Kidney capillary endothelial cell (primary cell): ENCODE results near the gene C17orf107.
"Not testable (repeated sequence)": the region's sequence is repeated elsewhere in the genome, so short reads cannot be mapped to it uniquely, and the experiment has no call there.

Source experiments
- DNase-seq: peaks from one replicate; pipeline ENCODE4 v3.0.0-alpha.2; 2018; ENCODE audit warnings: low spot score

C17orf107 gene

DNA sequence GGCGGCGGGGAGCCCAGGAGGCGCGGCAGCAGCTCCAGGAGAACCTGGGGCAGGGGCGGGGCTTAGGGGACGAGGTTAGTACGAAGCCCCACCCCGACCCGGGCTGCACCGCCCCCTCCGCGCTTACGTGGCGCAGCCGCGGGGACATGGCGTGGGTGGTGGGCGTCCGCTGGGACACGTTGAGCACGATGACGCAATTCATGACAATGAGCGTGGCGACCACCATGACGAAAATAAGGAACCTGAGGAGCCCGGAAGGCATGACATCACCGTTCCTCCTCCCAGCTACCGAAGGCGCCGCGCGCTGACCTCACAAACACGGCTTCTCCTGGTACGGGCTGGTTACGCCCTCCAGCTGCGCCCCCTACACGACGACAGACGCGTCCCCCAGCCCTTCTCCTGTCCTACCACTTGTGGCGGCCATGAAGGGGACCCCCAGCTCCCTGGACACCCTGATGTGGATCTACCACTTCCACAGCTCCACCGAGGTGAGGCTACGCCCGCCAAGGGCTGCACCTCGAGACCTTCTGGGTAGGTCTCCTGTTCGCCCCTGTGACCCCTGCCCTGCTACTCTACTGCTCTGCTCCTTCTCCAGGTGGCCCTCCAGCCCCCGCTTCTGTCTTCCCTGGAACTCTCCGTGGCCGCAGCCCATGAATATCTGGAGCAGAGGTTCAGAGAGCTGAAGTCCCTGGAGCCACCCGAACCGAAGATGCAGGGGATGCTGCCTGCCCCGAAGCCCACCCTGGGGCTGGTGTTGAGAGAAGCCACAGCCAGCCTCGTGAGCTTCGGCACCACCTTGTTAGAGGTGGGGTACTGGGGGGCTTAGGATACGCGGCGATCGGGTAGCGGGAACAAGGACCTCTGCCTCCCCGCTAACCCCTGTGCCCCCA is at the start of gene C17orf107:
TSS of gene C17orf107 (plus strand) at position 196 of the 890 bp plus-strand sequence. CDS start at position 423, 227 bp downstream.
- DNase-seq = peak; percentile 68

DNA sequence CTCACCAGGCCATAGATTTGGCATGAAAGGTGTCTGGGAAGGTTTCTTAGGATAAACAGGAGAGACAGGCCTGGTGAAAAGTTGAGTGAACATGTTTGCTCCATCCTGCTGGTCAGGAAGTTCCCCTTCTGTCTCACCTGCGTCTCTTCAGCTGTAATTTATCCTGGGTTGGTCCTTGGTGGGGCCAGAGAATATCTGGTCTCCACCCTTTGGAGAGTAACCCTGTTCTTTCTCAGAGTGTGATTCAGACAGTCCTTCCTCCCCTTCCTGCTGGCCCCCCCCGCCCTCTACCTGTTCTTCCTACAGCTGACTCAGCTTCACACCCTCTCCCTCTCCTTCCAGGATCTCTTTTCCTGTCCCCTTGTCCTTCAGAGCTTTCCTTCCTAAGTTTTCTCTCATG is 49.1 kb upstream of the C17orf107 start:
- DNase-seq = no peak

DNA sequence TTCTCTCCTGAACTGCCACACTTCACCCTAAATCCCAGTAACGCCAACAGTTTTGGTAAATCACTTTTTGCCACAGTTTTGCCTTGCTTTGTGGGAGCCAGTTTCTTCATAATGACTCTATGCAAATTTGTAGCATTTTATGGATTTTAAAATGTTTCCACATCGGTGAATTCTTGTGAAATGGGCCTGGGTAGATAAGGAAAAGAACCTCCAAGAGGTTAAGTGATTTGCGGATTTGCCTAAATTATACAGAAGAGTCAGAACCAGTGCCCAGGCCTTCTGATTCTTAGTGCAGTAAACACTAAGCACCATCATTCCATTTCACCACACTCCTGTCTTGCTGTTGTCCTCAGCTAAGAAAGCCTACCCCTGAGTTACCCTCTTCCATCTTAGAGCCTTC is 48.3 kb upstream of the C17orf107 start:
- DNase-seq = no peak

DNA sequence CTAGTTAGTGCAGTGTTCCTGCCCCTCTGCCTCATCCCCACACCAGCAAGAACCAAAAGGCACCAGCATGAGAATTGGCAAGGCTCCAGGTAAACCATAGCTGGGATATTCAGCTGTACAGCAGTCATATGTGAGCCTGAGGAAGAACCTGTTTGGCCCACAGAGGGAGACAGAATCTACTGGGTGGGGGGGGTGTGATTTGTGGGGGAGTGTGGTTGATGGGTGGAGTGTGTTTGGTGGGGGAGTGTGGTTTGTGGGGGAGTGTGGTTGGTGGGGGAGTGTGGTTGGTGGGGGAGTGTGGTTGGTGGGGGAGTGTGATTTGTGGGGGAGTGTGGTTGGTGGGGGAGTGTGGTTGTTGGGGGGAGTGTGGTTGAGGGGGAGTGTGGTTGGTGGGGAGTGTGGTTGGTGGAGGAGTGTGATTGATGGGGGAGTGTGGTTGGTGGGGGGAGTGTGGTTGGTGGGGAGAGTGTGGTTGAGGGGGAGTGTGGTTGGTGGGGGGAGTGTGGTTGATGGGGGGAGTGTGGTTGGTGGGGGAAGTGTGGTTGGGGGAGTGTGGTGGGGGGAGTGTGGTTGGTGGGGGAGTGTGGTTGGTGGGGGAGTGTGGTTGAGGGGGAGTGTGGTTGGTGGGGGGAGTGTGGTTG is 46.6 kb upstream of the C17orf107 start:
- no peak for DNase-seq

DNA sequence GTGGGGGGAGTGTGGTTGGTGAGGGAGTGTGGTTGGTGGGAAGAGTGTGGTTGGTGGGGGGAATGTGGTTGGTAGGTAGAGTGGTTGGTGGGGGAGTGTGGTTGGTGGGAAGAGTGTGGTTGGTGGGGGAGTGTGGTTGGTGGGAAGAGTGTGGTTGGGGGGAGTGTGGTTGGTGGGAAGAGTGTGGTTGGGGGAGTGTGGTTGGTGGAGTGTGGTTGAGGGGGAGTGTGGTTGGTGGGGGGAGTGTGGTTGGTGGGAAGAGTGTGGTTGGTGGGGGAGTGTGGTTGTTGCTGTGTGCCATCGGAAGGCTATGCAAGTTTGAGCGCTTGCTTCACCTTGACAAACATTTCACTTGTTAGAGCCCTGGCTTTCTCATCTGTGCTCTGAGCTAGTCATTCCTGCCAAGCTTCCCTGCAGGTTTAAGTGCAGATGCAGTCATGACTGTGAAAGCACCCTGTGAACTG is 46.1 kb upstream of the C17orf107 start:
- no peak for DNase-seq

DNA sequence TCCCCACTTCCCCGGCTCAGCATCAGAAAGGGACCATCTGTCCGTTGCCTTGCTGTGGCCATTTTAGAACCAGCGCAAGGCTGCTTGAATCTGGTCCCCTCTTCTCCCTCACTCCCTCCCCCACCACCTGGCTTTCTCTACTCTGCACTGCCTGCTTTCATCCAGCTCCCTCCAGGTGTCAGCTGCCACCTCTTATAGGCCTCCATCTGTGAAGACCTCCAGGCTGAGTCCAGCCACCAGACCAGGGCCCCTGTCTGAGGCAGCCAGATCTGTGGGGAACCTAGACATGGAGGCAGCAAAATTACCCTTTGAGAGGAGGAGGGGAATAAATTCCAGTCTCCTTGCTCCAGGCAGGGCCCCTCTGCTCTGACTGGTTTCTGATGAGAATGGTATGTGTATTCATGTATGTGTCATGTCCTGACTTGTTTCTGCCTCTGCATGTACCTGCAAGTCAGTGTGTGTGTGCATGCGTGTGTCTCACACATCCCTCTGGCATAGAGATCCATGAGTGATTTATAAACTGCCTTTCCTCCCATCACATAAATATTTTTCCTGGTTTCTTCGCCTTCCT is 45.1 kb upstream of the C17orf107 start:
- DNase-seq = peak; percentile 56

DNA sequence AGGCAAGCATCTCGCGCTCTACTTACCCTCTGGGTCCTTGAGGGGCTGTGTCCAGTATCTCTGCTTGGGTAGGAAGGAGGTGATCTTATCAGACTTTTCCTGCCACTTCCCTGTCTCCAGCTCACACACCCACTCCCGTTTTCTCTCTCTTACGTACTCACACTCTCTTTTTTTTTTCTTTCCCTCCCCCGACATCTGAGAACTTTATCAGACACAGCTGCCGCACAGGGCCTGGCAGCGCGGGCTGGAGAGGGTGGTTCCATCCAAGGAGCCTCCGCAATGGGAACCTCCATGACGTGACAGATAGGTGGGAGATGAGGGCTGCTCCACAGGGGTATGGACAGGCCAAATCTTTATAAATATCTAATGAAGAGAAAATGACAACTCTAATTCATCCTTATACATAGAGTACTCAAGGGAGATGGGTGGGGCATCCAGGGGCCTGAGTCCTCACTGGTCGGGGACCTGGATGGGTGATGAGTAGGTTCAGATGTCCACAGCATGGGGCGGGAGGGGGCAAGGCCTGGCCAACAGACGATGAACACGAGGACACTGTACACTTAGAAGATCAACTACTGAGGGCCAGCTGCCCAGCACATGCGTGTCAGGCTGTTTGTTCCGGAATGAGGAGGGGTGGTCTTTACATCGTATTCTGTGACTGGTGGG is 42.9 kb upstream of the C17orf107 start:
- DNase-seq = no peak

DNA sequence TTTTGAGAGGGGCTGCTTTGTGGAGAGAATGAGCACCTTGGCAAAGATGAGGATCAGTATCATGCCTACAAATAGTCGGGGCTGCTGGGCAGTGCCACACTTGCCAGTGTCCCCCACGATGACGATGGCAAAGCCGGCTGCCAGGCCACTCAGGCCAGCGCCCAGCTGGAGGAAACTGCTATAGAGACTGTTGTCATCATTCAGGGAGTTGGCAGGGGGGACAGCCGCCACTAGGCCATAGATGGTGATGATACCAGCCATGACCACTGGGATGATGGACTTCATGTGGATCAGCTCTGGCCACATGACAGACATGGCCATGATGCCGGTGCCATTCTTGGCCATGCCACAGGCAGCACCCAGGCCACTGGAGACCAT is 42.4 kb upstream of the C17orf107 start:
- DNase-seq = no peak

DNA sequence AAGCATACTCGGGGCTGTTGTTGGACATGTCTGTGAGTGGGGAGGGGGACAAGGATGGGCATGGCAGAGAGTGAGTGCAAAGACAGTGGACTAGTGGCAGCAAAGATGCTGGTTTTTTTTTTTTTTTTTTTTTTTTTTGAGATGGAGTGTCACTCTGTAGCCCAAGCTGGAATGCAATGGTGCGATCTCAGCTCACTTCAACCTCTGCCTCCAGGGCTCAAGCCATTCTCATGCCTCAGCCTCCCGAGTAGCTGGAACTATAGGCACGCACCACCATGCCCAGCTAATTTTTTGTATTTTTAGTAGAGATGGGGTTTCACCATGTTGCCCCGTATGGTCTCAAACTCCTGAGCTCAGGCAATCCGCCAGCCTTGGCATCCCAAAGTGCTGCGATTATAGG is 42.0 kb upstream of the C17orf107 start:
- DNase-seq = not testable (repeated sequence)

DNA sequence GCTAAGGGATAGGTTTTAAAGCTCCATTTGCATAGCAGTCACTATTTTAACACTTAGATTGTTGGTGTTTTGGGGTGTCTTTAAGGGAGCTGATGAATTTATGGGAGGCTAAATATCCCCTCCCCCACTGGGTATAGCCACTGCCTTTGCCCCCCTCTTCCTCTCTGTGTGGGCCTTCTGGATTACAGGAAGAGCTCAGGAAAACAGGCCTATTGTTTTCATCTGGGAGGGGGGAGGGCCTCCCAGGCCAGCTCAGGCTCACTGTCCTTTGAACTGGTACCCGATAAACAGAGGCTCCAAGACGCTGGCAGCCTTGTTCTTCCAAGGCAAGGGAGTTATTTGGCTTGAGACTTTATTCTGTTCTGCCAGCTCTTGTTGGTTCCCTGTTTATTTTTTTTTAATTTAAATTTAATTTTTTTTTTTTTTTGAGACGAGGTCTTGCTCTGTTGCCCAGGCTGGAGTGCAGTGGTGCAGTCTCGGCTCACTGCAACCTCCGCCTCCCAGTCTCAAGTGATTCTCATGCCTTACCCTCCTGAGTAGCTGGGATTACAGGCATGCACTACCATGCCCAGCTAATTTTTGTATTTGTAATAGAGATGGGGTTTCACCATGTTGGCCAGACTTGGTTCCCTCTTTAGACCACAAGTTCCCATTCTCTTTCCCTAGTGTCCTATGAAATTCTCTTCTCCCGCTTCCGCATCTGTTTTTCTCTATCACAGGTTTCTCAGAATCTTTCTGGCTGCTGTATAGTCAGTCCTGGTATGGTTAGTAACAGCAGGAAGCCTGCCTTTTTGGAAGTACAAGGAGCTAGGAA is 41.1 kb upstream of the C17orf107 start:
- DNase-seq = peak; percentile 73

DNA sequence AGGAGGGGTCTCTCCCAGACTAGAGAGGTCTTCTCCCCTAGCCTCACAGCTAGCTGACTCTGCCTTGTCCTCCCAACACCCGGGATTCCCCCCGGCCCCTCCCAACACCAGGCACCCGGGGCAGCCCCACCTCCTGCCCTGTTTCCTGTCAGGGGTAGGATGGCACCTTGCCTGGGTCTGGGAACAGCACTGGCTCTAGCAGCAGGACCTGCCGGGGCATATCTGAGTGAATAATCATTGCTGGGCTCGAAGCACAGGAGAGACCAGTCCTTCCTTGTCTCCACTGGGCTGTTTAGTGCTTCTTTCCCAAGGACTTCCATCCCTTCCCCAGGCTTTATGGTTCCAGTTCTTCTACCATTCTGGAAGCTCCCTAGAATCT is 40.5 kb upstream of the C17orf107 start:
- DNase-seq = no peak

DNA sequence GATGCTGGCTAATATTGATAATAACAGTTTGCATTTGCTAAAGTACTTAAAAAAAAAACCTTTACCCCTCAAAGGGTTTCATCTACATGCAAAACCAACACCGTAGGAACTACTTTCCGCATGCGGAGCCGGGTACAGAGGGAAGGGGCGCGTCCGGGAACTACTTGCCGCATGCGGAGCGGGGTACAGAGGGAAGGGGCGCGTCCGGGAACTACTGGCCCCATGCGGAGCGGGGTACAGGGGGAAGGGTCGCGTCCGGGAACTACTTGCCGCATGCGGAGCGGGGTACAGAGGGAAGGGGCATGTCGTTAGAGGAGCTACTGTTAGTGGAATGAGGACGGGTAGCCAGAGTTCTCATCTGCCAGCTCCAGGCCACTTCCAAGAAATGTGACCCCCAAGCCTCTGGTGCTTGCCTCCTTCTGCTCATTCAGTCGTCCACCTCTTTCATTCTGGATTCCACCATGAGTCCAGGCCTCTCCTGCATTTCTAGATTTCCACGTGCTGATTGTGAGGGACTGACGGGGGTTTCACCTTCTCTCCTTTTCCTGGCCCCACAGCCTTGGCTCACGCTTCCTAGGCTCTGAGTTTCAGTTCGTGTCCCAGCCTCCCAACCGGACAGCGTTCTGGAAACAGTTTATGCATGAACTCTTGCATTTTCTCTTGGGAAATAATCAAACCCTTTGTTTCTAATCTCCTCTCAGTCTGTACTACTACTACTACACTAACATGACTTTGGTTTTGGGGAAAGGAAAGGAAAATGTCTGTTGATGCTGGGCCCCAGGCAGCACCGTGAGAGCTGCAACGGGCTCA is 39.3 kb upstream of the C17orf107 start:
- DNase-seq = no peak

DNA sequence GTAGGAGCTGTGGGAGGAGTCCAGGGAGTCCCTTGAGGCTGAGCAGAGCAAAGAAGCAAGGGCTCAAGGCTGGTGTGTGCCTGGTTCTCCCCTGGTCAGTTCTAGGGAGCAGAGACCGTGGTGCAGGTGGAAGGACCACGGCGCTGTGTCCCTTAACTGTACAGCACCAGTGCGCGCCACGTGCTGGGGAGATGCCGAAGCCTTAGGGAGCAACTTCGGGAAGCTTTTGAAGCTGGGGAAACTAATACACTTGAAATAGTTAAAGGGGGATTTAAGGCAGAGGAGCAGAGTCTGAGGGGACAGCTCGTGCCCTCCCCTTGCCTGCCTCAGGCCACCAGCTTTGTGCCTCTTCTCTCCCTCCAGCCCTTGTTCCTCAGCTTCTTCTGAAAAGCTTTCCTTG is 38.7 kb upstream of the C17orf107 start:
- DNase-seq = no peak

DNA sequence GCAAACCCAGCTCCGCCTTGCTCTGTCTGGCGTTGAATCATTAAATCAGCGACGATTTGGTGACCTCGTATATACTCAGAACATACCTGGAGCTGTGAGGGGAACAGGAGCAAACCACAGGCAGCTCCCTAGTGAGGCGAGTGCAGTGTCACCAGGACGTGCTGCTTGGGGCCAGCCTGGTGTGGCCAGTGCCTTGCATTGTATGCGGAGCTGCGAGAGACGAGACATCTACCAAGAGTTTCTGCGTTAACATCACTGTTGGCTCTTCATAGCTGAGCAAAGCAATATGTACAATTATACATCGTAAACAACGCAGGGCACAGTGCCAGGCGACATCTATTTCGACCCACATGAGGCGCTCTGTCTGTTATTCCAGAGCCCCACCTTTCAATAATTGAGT is 38.3 kb upstream of the C17orf107 start:
- DNase-seq = no peak

DNA sequence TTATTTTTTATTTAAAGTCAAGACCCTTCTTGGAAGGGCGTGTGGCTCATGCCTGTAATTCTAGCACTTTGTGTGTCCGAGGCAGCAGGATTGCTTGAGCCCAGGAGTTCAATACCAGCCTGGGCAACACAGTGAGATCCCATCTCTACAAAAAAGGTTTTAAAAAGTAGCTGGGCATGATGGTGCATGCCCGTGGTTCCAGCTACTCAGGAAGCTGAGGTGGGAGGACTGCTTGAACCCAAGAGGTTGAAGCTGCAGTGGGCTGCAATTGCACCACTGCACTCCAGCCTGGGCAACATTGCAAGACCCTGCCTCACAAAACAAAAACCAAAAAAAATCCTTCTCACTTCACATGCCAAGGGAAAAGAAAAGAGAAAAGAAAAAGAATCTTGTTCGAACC is 36.6 kb upstream of the C17orf107 start:
- DNase-seq = no peak

DNA sequence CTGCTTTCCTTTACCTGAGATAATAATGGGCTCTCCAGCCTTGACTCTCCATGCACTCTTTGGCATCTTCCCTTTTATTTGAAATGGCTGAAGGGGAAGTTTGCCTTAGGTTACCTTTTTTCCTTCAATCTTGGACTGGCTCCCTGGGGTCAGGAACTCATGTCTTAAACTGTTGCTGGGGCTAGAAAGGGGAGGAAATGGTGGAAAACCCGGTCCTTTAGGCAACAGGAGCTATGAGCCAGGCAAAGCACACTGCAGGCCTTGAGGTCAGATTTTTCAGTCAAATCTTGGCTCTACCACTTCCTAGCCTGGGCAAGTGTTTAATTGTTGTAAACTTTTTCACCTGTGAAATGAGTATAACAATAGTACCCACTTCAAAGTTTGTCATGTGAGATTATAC is 36.0 kb upstream of the C17orf107 start:
- DNase-seq = no peak

DNA sequence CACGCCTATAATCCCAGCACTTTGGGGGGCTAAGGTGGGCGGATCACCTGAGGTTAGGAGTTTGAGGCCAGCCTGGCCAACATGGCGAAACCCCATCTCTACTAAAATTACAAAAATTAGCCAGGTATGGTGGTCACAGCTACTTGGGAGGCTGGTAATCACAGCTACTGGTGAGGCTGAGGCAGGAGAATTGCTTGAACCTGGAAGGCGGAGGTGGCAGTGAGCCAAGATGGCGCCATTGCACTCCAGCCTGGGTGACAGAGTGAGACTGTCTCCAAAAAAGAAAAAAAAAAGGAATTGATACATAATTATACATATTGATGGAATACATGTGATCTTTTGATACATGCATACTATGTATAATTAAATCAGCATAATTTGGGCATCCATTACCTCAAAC is 31.8 kb upstream of the C17orf107 start:
- not testable (repeated sequence) for DNase-seq

DNA sequence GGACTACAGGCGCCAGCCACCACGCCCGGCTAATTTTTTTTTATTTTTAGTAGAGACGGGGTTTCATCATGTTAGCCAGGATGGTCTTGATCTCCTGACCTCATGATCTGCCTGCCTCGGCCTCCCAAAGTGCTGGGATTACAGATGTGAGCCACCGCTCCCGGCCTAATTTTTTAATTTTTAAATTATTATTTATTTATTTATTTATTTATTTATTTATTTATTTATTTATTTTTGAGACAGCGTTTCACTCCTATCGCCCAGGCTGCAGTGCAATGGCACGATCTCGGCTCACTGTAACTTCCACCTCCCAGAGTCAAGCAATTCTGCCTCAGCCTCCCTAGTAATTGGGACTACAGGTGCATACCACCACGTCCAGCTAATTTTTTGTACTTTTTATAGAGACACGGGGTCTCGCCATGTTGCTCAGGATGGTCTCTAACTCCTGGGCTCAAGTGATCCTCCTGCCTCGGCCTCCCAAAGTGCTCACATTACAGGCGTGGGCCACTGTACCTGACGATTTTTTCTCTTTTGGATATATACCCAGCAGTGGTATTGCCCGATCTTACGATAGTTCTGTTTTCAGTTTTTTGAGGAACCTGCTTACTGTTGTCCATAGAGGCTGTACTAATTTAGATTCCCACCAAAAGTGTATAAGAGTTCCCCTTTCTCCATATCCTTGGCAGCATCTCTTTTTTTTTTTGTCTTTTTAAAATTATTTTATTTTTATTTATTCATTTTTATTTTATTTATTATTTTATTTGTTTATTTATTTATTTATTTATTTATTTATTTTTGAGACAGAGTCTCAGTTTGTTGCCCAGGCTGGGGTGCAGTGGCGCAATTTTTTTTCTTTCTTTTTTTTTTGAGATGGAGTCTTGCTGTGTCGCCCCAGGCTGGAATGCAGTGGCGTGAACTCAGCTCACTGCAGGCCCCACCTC is 30.0 kb upstream of the C17orf107 start:
- not testable (repeated sequence) for DNase-seq

DNA sequence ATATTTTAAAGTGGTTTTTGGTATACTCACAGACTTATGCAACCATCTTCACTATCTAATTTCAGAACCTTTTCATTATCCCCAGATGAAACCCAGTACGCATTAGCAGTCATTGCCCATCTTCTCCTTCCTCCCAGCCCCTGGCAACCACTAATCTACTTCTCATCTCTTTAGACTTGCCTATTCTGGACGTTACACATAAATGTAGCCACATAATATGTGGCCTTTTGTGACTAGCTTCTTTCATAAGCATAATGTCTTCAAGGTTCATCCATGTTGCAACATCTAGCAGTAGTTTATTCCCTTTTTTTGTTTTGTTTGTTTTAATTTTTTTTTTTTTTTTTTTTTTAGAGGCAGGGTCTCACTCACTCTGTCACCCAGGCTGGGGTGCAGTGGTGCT is 28.5 kb upstream of the C17orf107 start:
- DNase-seq = no peak

DNA sequence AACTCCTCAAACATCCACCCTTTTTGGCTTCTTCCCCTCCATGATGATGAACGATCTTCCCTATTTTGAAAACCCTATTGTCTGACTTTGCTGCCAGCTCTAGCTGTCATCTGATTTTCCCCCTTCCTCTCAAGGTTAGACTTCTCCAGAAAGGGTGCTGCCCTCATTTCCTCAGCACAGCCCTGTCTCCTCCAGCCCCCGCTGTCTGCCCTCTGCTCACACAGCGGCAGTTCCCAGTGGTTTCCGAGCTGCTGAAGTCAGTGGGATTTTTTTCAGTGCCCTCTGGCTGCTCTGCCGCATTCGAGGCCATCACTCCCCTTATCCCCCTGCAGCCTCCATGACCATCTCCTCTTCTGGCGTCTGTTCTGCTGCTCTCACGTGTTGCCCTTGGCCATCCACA is 26.6 kb upstream of the C17orf107 start:
- no peak for DNase-seq
